HG03558 (cell line): ENCODE data around the gene FANK1.

Source experiments
- ATAC-seq: cut with Tn5 transposase; IDR thresholded peaks from one replicate; pipeline ENCODE4 v1.9.1; 2021; ENCODE audit warnings: moderate number of reproducible peaks; ENCODE audit not compliant: unreplicated experiment; ENCODE audit errors: extremely low read depth

The FANK1 gene, protein sequence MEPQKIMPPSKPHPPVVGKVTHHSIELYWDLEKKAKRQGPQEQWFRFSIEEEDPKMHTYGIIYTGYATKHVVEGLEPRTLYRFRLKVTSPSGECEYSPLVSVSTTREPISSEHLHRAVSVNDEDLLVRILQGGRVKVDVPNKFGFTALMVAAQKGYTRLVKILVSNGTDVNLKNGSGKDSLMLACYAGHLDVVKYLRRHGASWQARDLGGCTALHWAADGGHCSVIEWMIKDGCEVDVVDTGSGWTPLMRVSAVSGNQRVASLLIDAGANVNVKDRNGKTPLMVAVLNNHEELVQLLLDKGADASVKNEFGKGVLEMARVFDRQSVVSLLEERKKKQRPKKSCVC

DNA sequence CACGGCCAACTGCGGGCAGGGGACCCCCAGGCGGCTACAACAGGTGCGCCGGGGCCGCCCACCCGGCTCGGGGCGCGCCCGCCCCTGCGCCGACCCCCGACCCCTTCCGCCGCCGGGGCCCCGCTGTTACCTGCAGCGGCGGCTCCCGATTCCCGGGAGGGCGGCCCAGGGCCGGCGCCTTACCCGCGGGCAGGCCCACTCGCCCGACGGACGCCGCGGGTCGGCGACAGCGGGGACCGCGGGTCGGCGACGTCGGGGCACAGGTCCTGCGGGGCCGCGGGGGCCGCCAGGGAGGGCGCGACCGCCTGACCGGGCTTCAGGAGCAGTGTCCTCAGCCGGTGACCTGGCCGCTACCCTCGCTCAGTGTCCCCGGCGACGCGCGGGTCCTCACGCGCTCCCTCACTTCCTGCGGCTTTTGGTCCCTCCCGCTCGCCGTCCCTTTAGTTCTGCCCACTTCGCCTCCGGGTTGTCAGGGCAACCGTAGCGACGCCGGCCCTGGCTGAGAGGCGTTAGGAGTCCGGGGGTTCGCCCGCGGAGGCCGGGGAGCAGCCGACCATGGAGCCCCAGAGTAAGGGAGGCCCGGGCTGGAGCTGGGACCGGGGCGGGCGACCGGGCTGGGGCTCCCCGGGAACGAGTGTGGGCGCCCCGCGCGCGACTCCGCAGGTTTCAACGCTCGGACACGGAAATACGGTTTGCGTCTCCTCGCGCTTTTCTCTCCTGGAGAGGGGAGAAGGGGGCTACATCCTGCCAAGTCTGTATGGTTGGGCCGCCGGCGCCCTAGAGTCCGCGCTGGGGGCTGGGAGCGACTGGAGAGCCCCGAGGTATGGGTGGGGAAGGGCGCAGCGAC, at the start of gene FANK1:
Gene FANK1, plus strand, starts transcription at position 477 of the 847 bp plus-strand sequence. Its CDS starts 79 bp downstream, at position 556.
- peak; percentile 54 for ATAC-seq

DNA sequence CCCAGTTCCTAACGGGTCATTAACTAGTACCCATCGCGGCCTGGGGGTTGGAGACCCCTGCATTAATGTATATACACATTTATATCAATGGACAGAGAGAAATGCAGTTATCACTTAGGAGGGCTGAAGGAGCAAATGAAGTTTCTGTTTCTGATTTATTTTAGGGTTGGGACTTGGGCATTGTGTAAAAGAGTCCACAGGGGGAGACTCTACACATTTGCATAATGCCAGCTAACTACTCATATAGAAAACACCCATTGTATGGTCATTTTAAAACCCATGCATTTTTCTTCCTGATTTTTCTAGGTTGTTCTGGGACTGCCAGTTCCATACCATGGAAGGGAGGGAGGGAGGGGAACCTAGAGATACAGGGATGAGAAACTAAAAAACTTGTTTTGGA, 49.5 kb upstream of the FANK1 start:
- no peak for ATAC-seq

DNA sequence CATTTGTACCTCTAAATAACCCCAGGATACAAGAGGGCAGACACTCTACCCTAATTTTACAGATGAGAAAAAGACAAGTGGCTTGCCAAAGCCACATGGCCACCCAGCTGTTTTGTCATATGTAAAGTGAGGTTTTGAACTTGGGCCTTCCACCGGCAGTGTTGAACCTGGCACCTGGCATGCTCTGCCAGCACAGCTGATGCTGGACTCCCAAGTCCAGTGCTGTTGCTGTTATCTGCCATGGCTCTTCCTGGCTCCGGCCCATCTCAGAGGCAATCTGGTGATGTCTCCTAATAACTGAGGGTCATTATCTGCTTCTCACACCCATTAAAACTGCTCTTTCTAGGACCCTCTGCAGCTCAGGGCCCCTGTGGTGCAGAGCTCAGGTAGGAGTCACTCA, 48.0 kb upstream of the FANK1 start:
- ATAC-seq = no peak

DNA sequence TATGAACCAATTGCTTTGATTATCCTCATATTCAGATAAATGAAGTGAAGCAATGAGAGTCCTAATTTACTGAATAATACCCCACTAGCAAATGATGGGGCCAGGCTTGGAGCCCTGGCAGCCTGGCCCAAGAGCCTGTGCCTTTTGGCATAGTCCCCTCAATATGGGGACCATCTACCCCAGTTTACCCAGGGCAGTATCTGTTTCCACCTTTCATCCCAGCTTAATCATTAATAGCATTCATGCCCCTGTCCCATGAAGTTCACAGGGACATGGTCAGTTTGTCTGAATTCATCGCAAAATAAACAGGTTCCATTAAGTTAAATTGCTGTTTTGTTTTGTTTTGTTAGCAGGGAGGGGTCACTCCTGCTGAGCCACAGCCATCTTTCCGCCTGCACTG, 47.5 kb upstream of the FANK1 start:
- no peak for ATAC-seq

DNA sequence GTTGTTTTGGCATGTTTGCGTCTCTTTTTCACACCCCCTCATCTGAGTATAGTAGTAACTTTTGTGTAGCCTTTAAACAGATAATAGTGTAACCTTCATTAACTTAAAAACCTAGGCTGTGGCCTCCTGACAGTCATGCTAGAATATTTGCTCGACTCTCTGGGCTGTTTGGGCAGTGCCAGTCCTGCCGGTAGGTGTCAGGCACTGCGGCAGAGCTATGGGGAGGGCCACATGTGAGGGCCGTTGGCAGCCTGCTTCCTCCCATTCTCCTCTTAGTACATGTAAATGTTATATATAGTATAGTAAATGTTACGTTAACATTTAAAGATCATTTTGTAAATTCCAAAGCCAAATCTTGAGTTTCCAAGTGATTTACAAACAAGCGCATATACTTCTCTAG, 46.9 kb upstream of the FANK1 start:
- no peak for ATAC-seq

DNA sequence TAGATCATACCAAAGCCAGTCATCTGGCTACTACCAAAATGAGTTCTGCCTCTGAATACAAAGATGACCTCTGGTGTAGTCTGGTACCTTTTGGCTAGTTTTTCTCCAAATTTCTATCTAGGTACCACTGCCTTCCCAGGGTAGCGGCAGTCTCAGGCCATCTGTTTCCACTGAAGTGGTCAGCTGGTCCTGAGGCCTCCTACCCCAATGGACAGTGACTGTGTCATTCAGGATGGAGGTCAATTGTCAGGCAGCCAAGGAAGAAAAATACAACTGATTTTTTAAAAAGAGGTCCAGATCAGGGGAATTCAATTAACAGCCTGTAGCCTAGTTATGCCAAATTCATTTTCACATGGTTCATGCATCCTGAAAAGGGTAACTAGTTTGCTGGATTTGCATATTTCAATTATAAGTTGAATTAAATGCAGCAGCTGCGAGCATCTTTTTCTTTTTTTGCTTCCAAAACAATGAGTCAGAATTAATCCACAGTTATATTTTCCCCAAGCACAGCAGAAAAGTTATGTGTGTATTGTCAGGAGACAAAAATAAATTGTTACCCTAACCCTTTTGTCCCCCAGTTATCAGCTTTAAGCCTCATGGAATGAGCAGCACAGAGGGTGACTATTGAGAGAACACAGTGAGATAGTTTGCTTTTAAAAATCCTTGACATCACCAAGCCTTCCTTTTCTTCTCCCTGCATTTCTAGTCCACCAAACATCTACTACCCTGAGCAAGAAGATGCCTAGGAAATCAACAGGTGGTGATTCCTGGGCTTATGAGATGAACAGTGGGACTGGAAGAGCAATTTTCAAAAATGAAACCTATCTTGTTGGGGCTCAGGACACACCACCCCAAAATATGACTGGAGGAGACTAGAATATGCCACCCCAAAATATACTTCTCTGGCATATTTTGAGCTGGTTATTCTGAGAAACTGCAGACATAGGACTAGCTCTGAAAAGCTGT, 45.3 kb upstream of the FANK1 start:
- no peak for ATAC-seq

DNA sequence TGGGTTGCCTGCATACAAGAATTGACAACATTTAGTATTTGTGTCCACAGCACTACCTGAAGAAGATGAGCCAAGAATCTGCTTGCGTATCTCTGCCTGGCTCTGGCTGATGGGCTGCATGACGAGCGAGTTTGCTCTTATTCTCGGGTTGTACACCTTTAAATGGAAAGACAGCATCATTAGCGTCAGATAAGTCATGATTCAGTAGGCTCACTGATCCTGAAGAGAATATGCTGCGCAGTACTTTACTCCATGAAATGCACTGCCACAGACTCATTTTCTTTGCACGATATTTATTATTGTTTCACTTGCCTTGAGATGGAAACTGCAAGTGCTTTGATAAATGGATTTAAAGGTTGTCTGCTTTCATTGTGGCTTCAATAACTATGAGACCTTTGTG, 43.9 kb upstream of the FANK1 start:
- ATAC-seq = no peak

DNA sequence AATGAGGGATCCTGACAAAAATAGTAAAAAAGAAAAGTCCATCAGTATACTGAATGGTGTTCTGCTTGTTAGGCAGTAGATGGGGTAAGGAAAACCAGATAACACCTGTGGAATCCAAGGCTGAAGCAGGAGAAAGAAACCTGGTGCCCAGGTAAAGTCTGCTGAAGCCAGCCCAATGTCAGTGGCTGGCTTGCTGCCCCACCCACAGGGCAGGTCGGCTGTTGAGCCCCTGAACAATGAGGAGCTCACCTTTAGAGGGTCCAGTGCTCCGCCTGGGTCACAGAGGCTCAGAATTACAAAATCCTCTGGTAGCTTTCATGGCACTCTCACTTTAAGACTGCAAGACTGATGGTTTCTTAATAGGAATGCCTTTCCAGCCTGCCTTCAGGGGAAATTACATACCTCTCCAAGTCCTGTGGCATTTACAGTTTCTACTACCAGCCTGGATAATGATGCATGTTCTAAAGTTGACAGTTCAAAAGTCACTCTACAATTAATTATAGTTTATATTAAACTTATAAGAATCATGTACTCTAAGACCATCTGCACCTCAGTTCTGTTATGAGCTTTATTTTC, 39.1 kb upstream of the FANK1 start:
- ATAC-seq = no peak

DNA sequence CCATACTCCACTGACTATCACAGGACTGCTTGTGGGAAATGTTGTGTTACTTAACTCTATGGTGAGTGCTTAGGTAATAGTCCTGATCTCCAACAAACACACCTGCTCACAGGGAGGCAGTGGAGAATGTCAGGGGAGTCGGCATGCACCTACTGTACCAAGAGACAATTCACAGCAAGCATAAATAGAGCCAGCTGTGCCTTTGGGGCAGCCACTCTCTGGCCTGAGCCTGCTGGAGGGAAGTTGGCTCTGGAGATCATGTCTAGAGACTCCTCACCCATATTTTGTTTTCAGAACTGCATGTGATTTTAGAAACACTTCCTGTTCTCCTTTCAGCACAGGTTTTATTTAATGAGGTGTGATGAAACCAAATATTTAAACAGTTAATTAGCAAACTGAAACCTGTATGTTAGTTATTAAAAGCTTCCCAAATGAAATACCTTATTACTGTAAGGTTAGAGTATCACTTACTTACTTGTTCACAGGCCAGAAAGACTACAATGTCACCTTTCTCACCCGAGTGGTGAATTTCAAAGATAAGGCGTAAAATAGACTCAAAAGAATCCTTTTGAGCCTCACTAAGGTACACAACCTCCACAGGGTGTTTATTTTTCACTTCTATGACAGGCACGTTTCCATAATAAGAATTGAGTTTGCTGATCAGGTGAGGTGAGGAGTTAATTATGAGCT, 37.1 kb upstream of the FANK1 start:
- no peak for ATAC-seq

DNA sequence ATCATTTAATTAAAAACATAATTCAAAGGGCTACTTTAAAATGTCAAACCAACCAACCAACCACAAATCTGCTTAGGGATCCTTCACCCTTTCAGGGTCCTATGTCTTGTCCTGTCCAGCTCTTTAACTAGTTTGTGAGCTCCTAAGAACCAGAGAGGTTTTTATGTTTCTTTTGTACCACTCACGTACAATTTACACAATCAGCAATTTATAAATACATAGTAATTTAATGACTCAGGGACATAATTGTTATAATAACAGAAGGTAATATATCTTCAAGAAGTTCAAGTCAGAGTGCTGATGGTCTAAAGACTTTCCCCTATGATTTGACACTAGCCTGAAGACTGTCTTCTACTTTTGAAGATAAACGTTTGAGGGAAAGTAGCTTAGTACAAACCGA, 31.2 kb upstream of the FANK1 start:
- ATAC-seq = no peak

DNA sequence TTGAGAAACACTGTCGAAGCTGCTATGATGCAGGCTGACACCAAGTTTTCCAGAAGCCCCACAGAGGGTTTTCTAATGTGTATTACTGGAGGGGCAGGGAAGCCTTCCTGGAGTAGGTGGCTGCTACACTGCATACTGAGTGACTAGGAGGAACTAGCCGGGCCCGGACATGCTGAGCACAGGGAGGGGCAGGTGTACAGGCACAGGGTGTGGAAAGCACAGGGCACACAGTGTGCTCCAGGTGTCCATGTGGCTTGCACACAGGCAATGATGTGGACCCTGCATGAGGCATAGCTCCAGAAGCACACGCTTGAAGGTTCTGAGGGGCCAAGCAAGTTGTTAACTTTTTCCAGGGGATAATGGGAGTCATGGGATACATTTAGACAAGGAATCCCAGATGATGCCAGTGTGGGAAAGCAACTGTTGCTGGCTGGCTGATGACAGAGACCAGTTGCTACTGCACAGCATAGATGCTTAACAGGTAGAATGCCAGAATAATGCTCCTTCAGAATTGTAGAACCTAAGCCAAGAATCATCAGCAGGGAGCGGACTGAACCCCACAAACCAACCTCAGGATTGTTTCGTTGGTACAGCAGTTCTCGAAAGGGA, 29.8 kb upstream of the FANK1 start:
- no peak for ATAC-seq

DNA sequence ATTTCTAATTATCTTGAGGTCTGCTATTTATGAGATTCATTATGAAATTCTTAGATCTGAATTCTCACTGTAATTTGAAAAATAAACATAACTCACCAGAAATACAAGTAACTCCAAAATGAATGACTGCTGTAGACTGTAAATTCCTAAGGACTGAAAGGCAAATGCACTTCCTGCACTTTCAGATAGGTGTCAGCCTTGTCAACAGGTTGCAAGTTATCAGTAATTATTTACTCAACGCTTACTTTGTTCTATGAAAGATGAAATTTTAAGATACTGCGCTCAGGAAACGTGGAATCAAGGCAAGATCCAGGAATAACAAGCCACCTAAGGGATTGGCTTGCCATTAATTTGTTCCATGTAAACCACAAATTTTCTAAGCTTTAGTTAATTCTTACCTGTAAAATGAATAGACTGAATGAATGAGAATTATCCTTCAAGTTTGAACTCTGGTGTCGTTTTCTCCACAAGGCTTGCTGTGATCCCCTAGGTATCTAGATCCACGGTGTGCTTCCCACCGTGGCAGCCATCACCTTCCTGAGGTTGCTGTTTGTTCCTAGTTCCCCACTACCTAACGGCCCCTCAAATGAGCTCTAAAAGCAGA, 27.9 kb upstream of the FANK1 start:
- no peak for ATAC-seq

DNA sequence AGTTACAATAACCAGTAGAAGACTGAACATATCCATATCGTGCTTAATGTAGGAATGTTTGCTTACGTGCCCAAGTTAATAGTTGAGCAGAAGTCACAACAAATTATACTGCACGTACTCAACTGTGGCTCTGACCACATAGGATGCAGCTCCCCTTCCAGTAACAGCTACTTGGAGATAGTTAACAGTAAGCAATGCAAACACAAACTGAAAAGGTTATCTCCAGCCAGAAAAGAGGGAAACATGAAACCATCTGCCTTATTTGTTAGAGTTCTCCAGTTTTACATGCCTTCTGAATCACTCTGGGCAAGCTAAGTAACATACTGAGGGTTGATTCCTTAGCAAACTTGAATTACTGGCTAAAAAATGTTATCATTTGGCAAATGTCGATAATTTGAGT, 25.0 kb upstream of the FANK1 start:
- ATAC-seq = no peak

DNA sequence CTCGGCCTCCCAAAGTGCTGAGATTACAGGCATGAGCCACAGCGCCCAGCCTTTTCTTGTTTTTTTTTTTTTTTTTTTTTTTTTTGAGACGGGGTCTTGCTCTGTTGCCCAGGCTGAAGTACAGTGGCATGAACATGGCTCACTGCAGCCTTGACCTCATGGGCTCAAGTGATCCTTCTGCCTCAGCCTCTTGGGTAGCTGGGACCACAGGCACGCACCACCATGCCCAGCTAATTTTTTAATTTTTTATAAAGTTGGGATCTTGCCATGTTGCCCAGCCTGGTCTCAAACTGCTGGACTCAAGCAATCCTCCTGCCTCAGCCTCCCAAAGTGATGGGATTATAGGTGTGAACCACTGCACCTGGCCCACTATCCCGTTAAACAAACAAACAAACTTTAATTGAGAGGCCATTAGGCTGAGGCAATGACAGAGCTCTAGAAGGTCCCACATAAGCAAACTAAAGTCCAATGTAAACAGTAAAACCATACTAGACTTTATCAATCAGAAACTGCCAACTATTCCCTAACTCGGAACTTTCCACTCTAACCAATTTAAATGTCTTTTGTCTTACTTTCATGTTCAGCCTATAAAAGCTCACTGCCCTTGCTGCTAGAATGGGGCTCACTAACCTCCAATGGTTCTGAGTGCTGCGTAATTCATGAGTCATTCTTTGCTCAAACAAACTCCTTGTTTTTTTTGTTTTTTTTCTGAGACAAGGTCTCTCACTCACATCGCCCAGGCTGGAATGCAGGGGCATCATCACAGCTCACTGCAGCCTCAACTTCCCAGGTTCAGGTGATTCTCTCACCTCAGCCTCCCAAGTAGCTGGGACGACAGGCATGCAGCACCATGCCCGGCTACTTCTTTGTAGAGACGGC, 17.2 kb upstream of the FANK1 start:
- no peak for ATAC-seq

DNA sequence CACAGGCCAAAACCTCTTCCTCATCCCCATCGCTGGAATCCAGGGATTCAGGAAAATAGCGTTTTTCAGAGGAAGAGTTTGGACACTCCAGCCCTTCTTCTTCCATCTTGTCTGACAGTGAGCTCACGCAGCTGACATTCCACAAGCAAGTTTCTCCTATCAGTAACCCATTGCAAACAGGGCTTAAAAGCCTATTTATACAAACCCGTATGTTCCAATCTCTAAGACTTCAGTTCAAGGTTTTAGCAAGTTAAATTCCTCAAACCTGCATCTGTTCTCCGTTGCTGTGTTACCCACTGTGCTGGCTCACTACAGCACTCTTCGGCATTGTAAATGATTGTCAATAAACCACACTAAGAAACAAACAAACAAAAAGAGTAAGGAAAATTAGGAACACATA, 15.6 kb upstream of the FANK1 start:
- no peak for ATAC-seq

DNA sequence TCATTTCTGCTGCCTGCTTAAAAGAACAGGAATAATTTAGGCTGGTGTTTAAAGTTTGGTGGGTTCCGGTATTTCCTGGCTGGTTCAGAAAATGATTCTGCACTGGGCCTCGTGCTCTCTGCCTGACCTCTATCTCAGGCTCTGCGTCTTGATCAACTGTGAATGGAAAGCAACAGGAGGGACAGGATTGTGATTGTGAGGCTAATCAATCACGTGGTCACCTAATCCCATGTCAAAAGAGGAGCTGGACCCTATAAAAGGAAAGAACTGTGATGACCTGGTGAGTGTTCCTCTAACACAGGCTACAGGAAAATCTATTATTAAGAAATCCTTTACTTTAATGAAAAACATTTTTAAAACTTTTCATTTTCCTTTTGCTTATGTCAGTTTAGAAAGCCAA, 15.2 kb upstream of the FANK1 start, which contains the start of gene DHX32:
Gene DHX32, minus strand, starts transcription at position 101 of the 400 bp plus-strand sequence. CDS start 468 bp downstream, outside the sequence.
- no peak for ATAC-seq

DNA sequence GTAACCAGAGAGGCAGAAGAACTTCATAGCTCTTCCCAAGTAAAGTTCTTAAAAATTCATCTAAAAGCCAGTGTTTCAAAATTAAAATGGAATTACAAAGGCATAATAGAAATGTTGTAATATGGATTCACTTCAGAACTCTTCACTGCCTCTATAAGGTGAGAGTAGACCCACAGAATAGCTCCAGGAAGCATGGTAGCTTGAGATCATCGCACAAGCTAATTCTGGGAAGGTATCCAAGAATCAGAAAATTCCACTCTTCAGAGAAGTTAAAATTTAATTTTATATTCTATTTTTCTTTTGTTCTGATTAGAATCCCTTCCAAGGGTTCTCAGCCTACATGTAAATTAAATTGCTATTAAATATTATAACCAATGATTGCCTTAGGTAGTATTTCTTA, 13.8 kb upstream of the FANK1 start:
- no peak for ATAC-seq

DNA sequence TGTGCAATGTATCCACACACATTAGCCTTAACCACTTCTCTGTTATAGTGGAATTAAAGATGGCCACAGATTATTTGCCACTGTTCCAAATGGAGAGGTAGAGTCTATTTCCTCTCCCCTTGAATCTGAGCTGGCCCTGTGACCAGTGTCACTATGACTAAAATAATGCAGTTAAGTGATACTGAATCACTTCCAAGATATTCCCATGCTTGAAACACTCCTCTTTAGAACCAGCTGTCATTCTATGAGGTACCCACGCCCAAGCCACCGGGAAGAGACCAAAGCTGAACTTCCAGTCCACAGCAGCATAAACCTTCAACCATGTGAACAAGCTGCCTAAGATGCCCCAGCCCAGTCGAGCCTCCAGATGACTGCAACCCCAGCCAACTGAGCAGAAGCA, 13.2 kb upstream of the FANK1 start:
- no peak for ATAC-seq
